HG03103 (cell line): ENCODE results near the gene SLC25A11.

Experiments
- ATAC-seq: cut with Tn5 transposase; IDR thresholded peaks from one replicate; pipeline ENCODE4 v1.9.1; 2021; ENCODE audit warnings: low read depth; ENCODE audit not compliant: unreplicated experiment

SLC25A11 gene

GRCh38 chr17:4939796-4940554 is at the start of gene SLC25A11, which contains the start of gene RNF167:
TSS of gene SLC25A11 (minus strand) at chr17:4940046. CDS start at chr17:4939910, 136 bp downstream.
TSS of gene RNF167 (plus strand) at chr17:4940268. CDS start at chr17:4940910, 642 bp downstream.
- ATAC-seq = peak; percentile 78

- ATAC-seq = no peak
Observed at GRCh38 chr17:4987767-4988567, 48.1 kb upstream of the SLC25A11 start.

- ATAC-seq = peak; percentile 57
Observed at GRCh38 chr17:4986951-4987766, 47.3 kb upstream of the SLC25A11 start, which contains the start of gene CAMTA2. TSS of gene CAMTA2 (minus strand) at chr17:4987675. CDS start at chr17:4986222, 1,453 bp downstream.

GRCh38 chr17:4986403-4986802 is 46.6 kb upstream of the SLC25A11 start:
- no peak for ATAC-seq

- ATAC-seq = no peak
Observed at GRCh38 chr17:4982305-4982704, 42.5 kb upstream of the SLC25A11 start.

- no peak for ATAC-seq
Observed at GRCh38 chr17:4980644-4981216, 40.9 kb upstream of the SLC25A11 start.

GRCh38 chr17:4978726-4979125 is 38.9 kb upstream of the SLC25A11 start:
- ATAC-seq = no peak

- ATAC-seq = no peak
Observed at GRCh38 chr17:4974115-4974670, 34.3 kb upstream of the SLC25A11 start.

GRCh38 chr17:4973256-4974114 is 33.6 kb upstream of the SLC25A11 start:
- no peak for ATAC-seq

GRCh38 chr17:4972752-4973151 is 32.9 kb upstream of the SLC25A11 start:
- ATAC-seq = no peak

- ATAC-seq = no peak
Observed at GRCh38 chr17:4972322-4972721, 32.5 kb upstream of the SLC25A11 start.

GRCh38 chr17:4971826-4972225 is 32.0 kb upstream of the SLC25A11 start:
- ATAC-seq = no peak

GRCh38 chr17:4970273-4970672 is 30.4 kb upstream of the SLC25A11 start:
- ATAC-seq = no peak

- ATAC-seq = no peak
Observed at GRCh38 chr17:4969551-4970173, 29.8 kb upstream of the SLC25A11 start.

- no peak for ATAC-seq
Observed at GRCh38 chr17:4969047-4969550, 29.3 kb upstream of the SLC25A11 start.

GRCh38 chr17:4968486-4969046 is 28.7 kb upstream of the SLC25A11 start:
- ATAC-seq = no peak

GRCh38 chr17:4967539-4968485 is 28.0 kb upstream of the SLC25A11 start, which contains the start of gene SPAG7:
TSS of gene SPAG7 (minus strand) at chr17:4967817. CDS start at chr17:4967804, 13 bp downstream.
- peak; percentile 48 for ATAC-seq
